HCT116 (cell line): Measurements from ENCODE around the gene C11orf54. TPM values are rescaled to one million over a fixed set of nuclear protein-coding genes. Genes with fewer than 3 reads are reported as not detected.

Experiments used
- ATAC-seq: fragments of 200-7000 bp; cut with Tn5 transposase; 2 replicates; pipeline ENCODE4 v1.9.1; 2020; ENCODE audit warnings: mild to moderate bottlenecking, moderate library complexity
- BruUV-seq: library from RNA; stranded (reverse); fragments of 400-500 nt; replicated peaks from 2 replicates; lab custom pipeline; 2021; lab: Mats Ljungman, UMichigan
- CTCF ChIA-PET: fragments of 300-600 bp; sonication (Branson Sonifier 250); formaldehyde crosslinking; loops from one replicate; lab custom pipeline; 2021; ENCODE audit warnings: antibody characterized with exemption; lab: Charles Lee
- POLR2A ChIA-PET: fragments of 300-600, 350-600 bp; sonication (Branson Sonifier 250); formaldehyde crosslinking; loops from one replicate; lab custom pipeline; 2021; ENCODE audit warnings: antibody characterized with exemption; lab: Charles Lee
- RAD21 ChIA-PET, 2 experiments: fragments of 300-600 bp; sonication (Branson Sonifier 250); formaldehyde crosslinking; loops; one replicate each; lab custom pipeline; 2023; ENCODE audit warnings: low total read pairs in 2 of 2; ENCODE audit not compliant: uncharacterized antibody in 2 of 2, unreplicated experiment in 2 of 2, low non-redundant PET in 1 of 2; lab: Charles Lee
- DNase-seq: peaks from one replicate; pipeline ENCODE4 v3.0.0-alpha.2; 2010; ENCODE audit warnings: low read depth, low spot score
- H2AFZ ChIP-seq: fragments of 200-600 bp; shearing (Covaris generic), sonication (generic); 2 replicates; pipeline ENCODE4 v1.6.1; 2017; ENCODE audit warnings: low read depth, mixed run types, mixed read lengths, antibody characterized with exemption, low read length; ENCODE audit not compliant: poor library complexity, severe bottlenecking
- H3K27ac ChIP-seq: 2 replicates; pipeline ENCODE4 v1.5.1; 2012; ENCODE audit warnings: low read depth, low read length
- H3K27me3 ChIP-seq: fragments of 200-600 bp; sonication (generic); 2 replicates; pipeline ENCODE4 v1.6.1; 2016; ENCODE audit warnings: mixed run types, low read length, mixed read lengths; ENCODE audit not compliant: insufficient read depth
- H3K36me3 ChIP-seq, 2 experiments: fragments of 200-500 bp in 1 of 2; fragments of 200-600 bp in 1 of 2; sonication (Bioruptor generic) in 1 of 2; sonication (generic) in 1 of 2; 2 replicates each; pipeline versions ENCODE4 v1.5.1 to v1.6.1; 2014 to 2016; ENCODE audit warnings: low read length in 2 of 2, inconsistent platforms in 1 of 2, mixed read lengths in 1 of 2, mixed run types in 1 of 2; ENCODE audit not compliant: insufficient read depth in 2 of 2, control insufficient read depth in 1 of 2
- H3K4me1 ChIP-seq, 2 experiments: fragments of 200-600 bp in 1 of 2; sonication (generic) in 1 of 2; 2 replicates each; pipeline versions ENCODE4 v1.5.1 to v1.6.1; 2012 to 2017; ENCODE audit warnings: low read length in 2 of 2, inconsistent platforms in 1 of 2, mild to moderate bottlenecking in 1 of 2, mixed read lengths in 1 of 2, mixed run types in 1 of 2, moderate library complexity in 1 of 2; ENCODE audit not compliant: insufficient read depth in 2 of 2, control insufficient read depth in 1 of 2
- H3K4me2 ChIP-seq: fragments of 200-600 bp; sonication (generic); 2 replicates; pipeline ENCODE4 v1.6.1; 2017; ENCODE audit warnings: mixed run types, low read length, mixed read lengths
- H3K4me3 ChIP-seq, 2 experiments: fragments of 200-600 bp in 1 of 2; sonication (generic) in 1 of 2; replicated peaks in 1 of 2; 2 replicates each; pipeline ENCODE4 v1.5.1; 2011 to 2016; ENCODE audit warnings: low read length in 2 of 2, control low read depth in 1 of 2, low read depth in 1 of 2, mild to moderate bottlenecking in 1 of 2, mixed read lengths in 1 of 2, mixed run types in 1 of 2
- H3K79me2 ChIP-seq: fragments of 200-600 bp; sonication (generic); 2 replicates; pipeline ENCODE4 v1.6.1; 2017; ENCODE audit warnings: mild to moderate bottlenecking, mixed run types, low read length, moderate library complexity, mixed read lengths; ENCODE audit not compliant: insufficient read depth
- H3K9ac ChIP-seq: fragments of 200-600 bp; sonication (generic); 2 replicates; pipeline ENCODE4 v1.6.1; 2016; ENCODE audit warnings: low read length, mixed read lengths
- H3K9me2 ChIP-seq: fragments of 200-600 bp; sonication (generic), shearing (Covaris generic); 2 replicates; pipeline ENCODE4 v1.6.1; 2017; ENCODE audit warnings: mixed run types, mild to moderate bottlenecking, moderate library complexity; ENCODE audit not compliant: insufficient read depth
- H3K9me3 ChIP-seq, 2 experiments: fragments of 200-500 bp in 1 of 2; fragments of 200-600 bp in 1 of 2; sonication (Bioruptor generic) in 1 of 2; sonication (generic) in 1 of 2; 2 replicates each; pipeline ENCODE4 v1.6.1; 2014 to 2017; ENCODE audit warnings: low read length in 2 of 2, mixed read lengths in 2 of 2, inconsistent platforms in 1 of 2, low read depth in 1 of 2, mild to moderate bottlenecking in 1 of 2, mixed run types in 1 of 2, moderate library complexity in 1 of 2; ENCODE audit not compliant: control insufficient read depth in 1 of 2, insufficient read depth in 1 of 2
- H4K20me1 ChIP-seq: fragments of 200-600 bp; sonication (generic), shearing (Covaris generic); 2 replicates; pipeline ENCODE4 v1.6.1; 2017; ENCODE audit warnings: mixed run types, mild to moderate bottlenecking, moderate library complexity; ENCODE audit not compliant: insufficient read depth
- EGR1 ChIP-seq: IDR thresholded peaks from 2 replicates; pipeline ENCODE4 v1.6.1; 2012; ENCODE audit warnings: low read depth
- EZH2phosphoT487 ChIP-seq: fragments of 200-600 bp; IDR thresholded peaks from 2 replicates; pipeline ENCODE4 v1.6.1; 2018; ENCODE audit warnings: antibody characterized with exemption, borderline replicate concordance
- POLR2AphosphoS5 ChIP-seq: IDR thresholded peaks from 2 replicates; pipeline ENCODE4 v1.6.1; 2011; ENCODE audit warnings: mild to moderate bottlenecking, low read depth, low read length, moderate library complexity
- intact Hi-C: fragments of 100-400 bp; cut with micrococcal nuclease; formaldehyde crosslinking; loops from 2 replicates; pipeline ENCODE4 v1.10.0; 2022
- total RNA-seq: library from RNA; stranded (reverse); gene quantifications from one replicate; pipeline ENCODE4 v1.2.1, GENCODE V29; 2021; ENCODE audit not compliant: unreplicated experiment

Gene C11orf54
- total RNA-seq, 1 experiment from 2014 or later = 26.1 TPM

DNA sequence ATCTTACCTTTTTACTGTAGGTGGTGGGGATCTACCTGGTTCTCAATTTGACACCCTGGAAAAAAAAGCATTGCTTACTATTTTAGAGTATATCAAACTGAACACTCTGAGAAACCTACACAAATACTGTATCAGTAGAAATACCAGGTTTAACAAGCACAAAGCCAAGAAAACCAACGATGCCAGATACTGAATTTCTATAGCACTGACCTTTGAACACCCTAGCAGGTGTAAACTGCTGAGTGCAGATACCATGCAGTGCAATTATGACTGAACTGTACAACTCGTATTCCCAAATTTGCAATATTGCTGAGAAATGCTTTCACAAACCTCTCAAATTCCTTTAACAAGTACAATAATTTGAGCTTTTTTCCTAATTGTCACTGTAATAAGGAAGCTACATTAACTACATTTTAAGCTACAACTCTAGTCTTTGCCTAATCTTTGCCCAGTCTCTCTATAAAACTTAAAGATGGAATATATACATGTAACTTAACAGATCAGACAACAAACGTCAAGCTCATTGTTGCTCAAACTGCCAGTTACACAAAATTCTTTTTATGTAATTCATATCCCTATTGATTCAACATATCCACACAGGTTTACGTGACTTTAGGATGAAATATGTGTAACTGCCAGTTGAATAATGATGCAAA lies 9.1 kb upstream of the C11orf54 start:
- no peak for ATAC-seq
- H3K4me1 ChIP-seq = no peaks in the 10 kb centered on the region
- intact Hi-C loops = no loop called here
- no peaks in the 10 kb centered on the region for H3K9me2 ChIP-seq
- no peak for TF ChIP-seq EGR1
- peak; percentile 4 for TF ChIP-seq POLR2AphosphoS5
- TF ChIP-seq, all 23 proteins: peak for 1
- no TSS peak for BruUV-seq
- CTCF ChIA-PET = interaction anchor here (0.6 kb wide), 1 partner anchor 13 kb away, joined by 3 read pairs; no protein-coding TSS in a partner anchor
- peaks cover 88% of the 10 kb centered on the region for H4K20me1 ChIP-seq
- H3K36me3 ChIP-seq = peaks cover 80 to 93% of the 10 kb centered on the region in 2 experiments
- H3K4me3 ChIP-seq = no peak overlapping the region
- H3K79me2 ChIP-seq = peaks cover 62% of the 10 kb centered on the region
- POLR2A ChIA-PET = interaction anchor here (4.9 kb wide), 1 partner anchor 9 kb away, joined by 43 read pairs; the partner anchor contains the start of genes C11orf54 and TAF1D
- H3K4me2 ChIP-seq = no peak overlapping the region
- H2AFZ ChIP-seq = no peak overlapping the region
- H3K27me3 ChIP-seq = no peaks in the 10 kb centered on the region
- no peak overlapping the region for H3K27ac ChIP-seq
- DNase-seq = no peak
- no peak overlapping the region for H3K9ac ChIP-seq
- H3K9me3 ChIP-seq = no peaks in the 10 kb centered on the region
- RAD21 ChIA-PET = no interaction called here

DNA sequence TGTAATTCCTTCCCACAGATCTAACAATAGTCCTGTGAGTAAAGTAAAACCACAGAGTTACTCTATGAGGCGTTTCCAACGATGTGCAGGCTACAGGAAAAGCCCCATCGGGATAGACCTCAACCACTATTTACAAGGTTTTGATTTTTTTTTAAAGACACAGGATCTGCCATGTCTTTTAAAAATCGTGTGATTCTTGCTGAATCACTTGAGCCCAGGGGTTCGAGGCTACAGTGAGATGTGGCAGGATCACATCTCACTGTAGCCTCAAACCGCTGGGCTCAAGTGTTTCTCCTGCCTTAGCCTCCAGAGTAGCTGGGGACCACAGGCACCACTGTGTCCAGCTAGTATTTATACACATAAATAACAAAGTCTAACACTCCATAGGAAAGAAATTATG lies 8.0 kb upstream of the C11orf54 start:
- POLR2A ChIA-PET = interaction anchor here (1.4 to 4.9 kb wide), 2 partner anchors 8 kb away, joined by 3 to 43 read pairs; partner anchors contain the start of genes C11orf54 and TAF1D

More for the DNA sequence above, 8.0 kb upstream of the C11orf54 start:
- Histone ChIP-seq H3K27me3 (no peaks in the 10 kb centered on the region), H3K9me2 (no peaks in the 10 kb centered on the region), H3K36me3 (peaks cover 91 to 100% of the 10 kb centered on the region in 2 experiments), H3K27ac (no peak overlapping the region; the same call in 1 of the 2 replicates), H4K20me1 (peaks cover 96% of the 10 kb centered on the region), H3K4me2 (no peak overlapping the region), H3K4me1 (peaks cover 5 to 10% of the 10 kb centered on the region in 2 experiments), H2AFZ (no peak overlapping the region), H3K79me2 (peaks cover 73% of the 10 kb centered on the region), H3K9ac (no peak overlapping the region), H3K9me3 (no peaks in the 10 kb centered on the region), H3K4me3 (no peak overlapping the region)
- TF ChIP-seq POLR2AphosphoS5 (0 out of 2 replicates have a peak, but pooled peaks have one; percentile 20), EZH2phosphoT487 (no peak)
- BruUV-seq = no TSS peak
- ChIA-PET CTCF (no interaction called here), RAD21 (no interaction called here)
- DNase-seq (no peak), ATAC-seq (no peak)
- intact Hi-C loops = no loop called here
